ENCODE data around the gene PTPN7.

Gene PTPN7

DNA sequence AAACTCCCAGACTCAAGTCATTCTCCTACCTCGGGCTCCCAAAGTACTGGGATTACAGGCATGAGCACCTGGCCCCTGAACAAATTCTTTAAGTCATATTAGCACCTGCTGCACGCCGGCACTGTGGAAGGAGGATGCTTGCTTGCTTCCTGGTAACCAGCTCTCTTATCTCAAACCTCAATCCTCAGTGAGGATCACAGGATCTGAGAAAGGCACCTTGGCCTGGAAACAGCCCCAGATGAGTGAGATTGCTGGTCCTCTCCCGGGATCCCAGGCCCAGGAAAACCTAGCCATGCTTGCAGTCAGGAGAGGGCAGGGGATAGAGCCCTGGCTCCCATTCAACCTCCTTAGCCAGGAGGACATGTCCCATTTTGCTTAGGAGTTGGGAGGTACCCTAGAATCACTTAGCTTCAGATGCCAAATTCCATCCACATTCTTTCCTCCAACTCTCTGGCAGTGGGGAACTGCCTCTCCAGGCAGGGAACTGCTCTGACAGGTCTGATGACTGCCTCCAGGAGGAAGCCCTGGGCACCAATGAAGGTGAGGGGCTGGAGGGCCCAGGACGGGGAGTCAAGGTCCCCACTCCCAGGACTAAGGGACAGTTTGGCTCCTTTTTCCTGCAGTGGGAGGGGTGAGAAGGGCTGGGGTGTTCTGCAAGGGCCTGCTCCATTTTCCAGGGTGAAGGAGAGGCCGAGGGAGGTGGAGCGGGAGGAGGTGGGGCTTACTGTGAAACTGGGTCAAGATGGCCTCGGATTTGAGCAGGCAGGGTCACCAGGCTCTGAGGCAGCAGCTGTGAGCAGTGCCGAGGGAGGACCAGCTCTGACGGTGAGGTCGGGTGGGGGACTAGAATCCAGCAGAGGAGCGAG is 28.2 kb downstream of the PTPN7 start:
- H3K4me2 ChIP-seq (ENCODE audit: low read length), result no peak overlapping the region
- no peaks in the 10 kb centered on the region for H3K79me2 ChIP-seq (ENCODE audit: insufficient read depth, low read length)
- H3K4me1 ChIP-seq (ENCODE audit: insufficient read depth, low read length, severe bottlenecking), result no peaks in the 10 kb centered on the region
- TF ChIP-seq, protein P1, sequence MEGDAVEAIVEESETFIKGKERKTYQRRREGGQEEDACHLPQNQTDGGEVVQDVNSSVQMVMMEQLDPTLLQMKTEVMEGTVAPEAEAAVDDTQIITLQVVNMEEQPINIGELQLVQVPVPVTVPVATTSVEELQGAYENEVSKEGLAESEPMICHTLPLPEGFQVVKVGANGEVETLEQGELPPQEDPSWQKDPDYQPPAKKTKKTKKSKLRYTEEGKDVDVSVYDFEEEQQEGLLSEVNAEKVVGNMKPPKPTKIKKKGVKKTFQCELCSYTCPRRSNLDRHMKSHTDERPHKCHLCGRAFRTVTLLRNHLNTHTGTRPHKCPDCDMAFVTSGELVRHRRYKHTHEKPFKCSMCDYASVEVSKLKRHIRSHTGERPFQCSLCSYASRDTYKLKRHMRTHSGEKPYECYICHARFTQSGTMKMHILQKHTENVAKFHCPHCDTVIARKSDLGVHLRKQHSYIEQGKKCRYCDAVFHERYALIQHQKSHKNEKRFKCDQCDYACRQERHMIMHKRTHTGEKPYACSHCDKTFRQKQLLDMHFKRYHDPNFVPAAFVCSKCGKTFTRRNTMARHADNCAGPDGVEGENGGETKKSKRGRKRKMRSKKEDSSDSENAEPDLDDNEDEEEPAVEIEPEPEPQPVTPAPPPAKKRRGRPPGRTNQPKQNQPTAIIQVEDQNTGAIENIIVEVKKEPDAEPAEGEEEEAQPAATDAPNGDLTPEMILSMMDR (IDR thresholded peaks at IDR 0.05; ENCODE audit: low read length), result no peak
- TF ChIP-seq EZH2 (IDR thresholded peaks at IDR 0.05; ENCODE audit: borderline replicate concordance, low read length), result no peak
- no peaks in the 10 kb centered on the region for H3F3A ChIP-seq (ENCODE audit: insufficient read depth, low read length)
- H4K20me1 ChIP-seq (ENCODE audit: insufficient read depth, low read length), result no peaks in the 10 kb centered on the region
- H3K36me3 ChIP-seq (ENCODE audit: insufficient read depth, low read length), result peaks cover 36% of the 10 kb centered on the region
- no peaks in the 10 kb centered on the region for H3K27me3 ChIP-seq (ENCODE audit: insufficient read depth, low read length)
- H2AFZ ChIP-seq (ENCODE audit: low read length), result no peak overlapping the region
- H3K27ac ChIP-seq (ENCODE audit: low read depth, low read length, poor library complexity, severe bottlenecking), result no peak overlapping the region
- H3K9ac ChIP-seq (ENCODE audit: low read length), result no peak overlapping the region
- H3K9me2 ChIP-seq (ENCODE audit: low read depth, low read length), result no peaks in the 10 kb centered on the region
- no peak overlapping the region for H3K4me3 ChIP-seq (ENCODE audit: low read depth, low read length, poor library complexity, severe bottlenecking)
- H3K9me3 ChIP-seq (ENCODE audit: low read length), result no peaks in the 10 kb centered on the region

DNA sequence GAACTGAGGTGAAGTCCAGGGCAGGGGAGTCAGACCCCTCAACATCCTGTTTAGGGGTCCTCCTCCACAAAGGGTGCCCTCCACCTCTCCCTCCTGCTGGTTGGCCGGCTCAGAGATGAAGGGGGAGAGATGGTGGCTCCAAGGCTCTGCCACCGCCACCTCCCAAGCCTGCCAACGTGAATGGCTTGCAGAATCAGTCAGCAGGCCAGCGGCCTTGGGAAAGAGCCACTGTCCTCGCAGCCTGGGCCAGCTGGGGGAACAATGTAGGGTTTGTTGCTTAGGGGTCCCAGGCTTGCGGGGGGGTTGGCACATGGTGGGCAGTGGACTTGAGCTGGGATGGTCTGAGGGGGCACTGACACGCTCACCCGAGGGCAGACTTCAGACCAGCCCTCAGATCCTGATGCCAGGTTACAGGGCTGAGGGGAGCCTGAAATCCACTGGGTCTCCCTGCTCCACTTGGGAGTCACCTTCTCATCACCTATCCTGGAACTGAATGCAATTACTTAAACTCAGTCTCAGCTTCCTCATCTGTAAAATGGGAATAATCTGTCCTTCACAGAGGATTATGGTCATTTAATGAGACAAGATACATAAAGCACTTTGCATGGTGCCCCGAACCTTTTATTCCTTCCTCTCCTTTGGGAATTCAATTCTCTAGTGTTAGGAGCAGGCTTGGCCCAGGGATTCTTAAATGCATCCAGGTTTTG is 29.4 kb downstream of the PTPN7 start:
- Histone ChIP-seq H3K9me3 (ENCODE audit: low read length) (no peaks in the 10 kb centered on the region), H3K4me1 (ENCODE audit: insufficient read depth, low read length, severe bottlenecking) (no peaks in the 10 kb centered on the region), H3K79me2 (ENCODE audit: insufficient read depth, low read length) (no peaks in the 10 kb centered on the region), H3K4me2 (ENCODE audit: low read length) (no peak overlapping the region), H4K20me1 (ENCODE audit: insufficient read depth, low read length) (no peaks in the 10 kb centered on the region), H3K9ac (ENCODE audit: low read length) (no peak overlapping the region), H3K4me3 (ENCODE audit: low read depth, low read length, poor library complexity, severe bottlenecking) (no peak overlapping the region), H2AFZ (ENCODE audit: low read length) (no peak overlapping the region), H3K9me2 (ENCODE audit: low read depth, low read length) (no peaks in the 10 kb centered on the region), H3K27ac (ENCODE audit: low read depth, low read length, poor library complexity, severe bottlenecking) (no peak overlapping the region), H3F3A (ENCODE audit: insufficient read depth, low read length) (no peaks in the 10 kb centered on the region), H3K27me3 (ENCODE audit: insufficient read depth, low read length) (no peaks in the 10 kb centered on the region), H3K36me3 (ENCODE audit: insufficient read depth, low read length) (peaks cover 36% of the 10 kb centered on the region)
- TF ChIP-seq, protein P1 (IDR thresholded peaks at IDR 0.05; ENCODE audit: low read length), result no peak
- TF ChIP-seq EZH2 (IDR thresholded peaks at IDR 0.05; ENCODE audit: borderline replicate concordance, low read length), result no peak

DNA sequence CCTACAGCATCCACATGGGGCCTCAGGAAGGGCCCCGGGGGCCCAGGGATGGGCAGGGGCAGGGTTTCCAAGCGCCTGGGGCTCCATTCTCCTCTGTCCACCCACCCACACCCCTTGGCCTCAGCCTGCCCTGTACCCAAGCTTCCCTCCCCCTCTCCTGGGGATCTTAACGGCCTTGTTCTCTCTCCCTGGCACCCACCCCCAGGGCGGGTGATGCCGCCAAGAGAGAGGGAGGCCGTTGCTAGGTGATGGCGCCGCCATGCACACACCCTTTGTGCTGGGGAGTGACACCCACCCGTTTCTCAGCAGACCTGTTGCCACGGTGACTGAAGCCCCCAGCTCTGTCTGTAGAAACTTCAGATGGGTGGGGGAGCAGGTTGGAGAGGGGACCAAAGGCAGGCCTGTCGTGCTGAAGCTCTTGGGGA is 30.1 kb downstream of the PTPN7 start:
- TF ChIP-seq EZH2 (IDR thresholded peaks at IDR 0.05; ENCODE audit: borderline replicate concordance, low read length), result no peak
- TF ChIP-seq, protein P1 (IDR thresholded peaks at IDR 0.05; ENCODE audit: low read length), result no peak
- no peak overlapping the region for H3K27ac ChIP-seq (ENCODE audit: low read depth, low read length, poor library complexity, severe bottlenecking)
- H3K9me3 ChIP-seq (ENCODE audit: low read length), result no peaks in the 10 kb centered on the region
- H4K20me1 ChIP-seq (ENCODE audit: insufficient read depth, low read length), result no peaks in the 10 kb centered on the region
- no peak overlapping the region for H3K4me3 ChIP-seq (ENCODE audit: low read depth, low read length, poor library complexity, severe bottlenecking)
- no peak overlapping the region for H3K4me2 ChIP-seq (ENCODE audit: low read length)
- no peaks in the 10 kb centered on the region for H3K9me2 ChIP-seq (ENCODE audit: low read depth, low read length)
- no peaks in the 10 kb centered on the region for H3K4me1 ChIP-seq (ENCODE audit: insufficient read depth, low read length, severe bottlenecking)
- no peaks in the 10 kb centered on the region for H3F3A ChIP-seq (ENCODE audit: insufficient read depth, low read length)
- no peak overlapping the region for H3K9ac ChIP-seq (ENCODE audit: low read length)
- no peaks in the 10 kb centered on the region for H3K27me3 ChIP-seq (ENCODE audit: insufficient read depth, low read length)
- H3K36me3 ChIP-seq (ENCODE audit: insufficient read depth, low read length), result peaks cover 30% of the 10 kb centered on the region
- H3K79me2 ChIP-seq (ENCODE audit: insufficient read depth, low read length), result no peaks in the 10 kb centered on the region
- no peak overlapping the region for H2AFZ ChIP-seq (ENCODE audit: low read length)
